Caco-2 (cell line): ENCODE measurements around the gene MTA3. TPM values are rescaled to one million over a fixed set of nuclear protein-coding genes. Genes with fewer than 3 reads are reported as not detected.

ENCODE experiments used
- BruUV-seq: library from RNA; stranded (reverse); fragments of 400-500 nt; replicated peaks from 2 replicates; lab custom pipeline; 2021; lab: Mats Ljungman, UMichigan
- CTCF ChIA-PET: fragments of 300-600 bp; sonication (Branson Sonifier 250); formaldehyde crosslinking; loops from one replicate; lab custom pipeline; 2022; ENCODE audit warnings: antibody characterized with exemption; lab: Charles Lee
- POLR2A ChIA-PET: fragments of 300-600 bp; sonication (Branson Sonifier 250); formaldehyde crosslinking; loops from one replicate; lab custom pipeline; 2022; ENCODE audit warnings: antibody characterized with exemption; lab: Charles Lee
- DNase-seq, 2 experiments: peaks; one replicate each; pipeline versions ENCODE4 v3.0.0 to v3.0.0-alpha.2; 2020 to 2022
- H3K27me3 ChIP-seq: replicated peaks from 2 replicates; pipeline ENCODE4 v1.6.0; 2011; ENCODE audit warnings: low read length; ENCODE audit not compliant: control insufficient read depth, insufficient read depth
- H3K36me3 ChIP-seq: 2 replicates; pipeline ENCODE4 v1.5.1; 2011; ENCODE audit warnings: low read length; ENCODE audit not compliant: control insufficient read depth, insufficient read depth
- H3K4me1 ChIP-seq: fragments of 250-450 bp; sonication (Bioruptor Pico); 2 replicates; pipeline ENCODE4 v1.5.1; 2020; ENCODE audit warnings: mild to moderate bottlenecking
- H3K4me3 ChIP-seq: 2 replicates; pipeline ENCODE4 v1.5.1; 2011; ENCODE audit warnings: low read depth, mild to moderate bottlenecking, control low read depth, low read length
- H3K9me3 ChIP-seq: fragments of 250-450 bp; sonication (Bioruptor Pico); 2 replicates; pipeline ENCODE4 v1.5.1; 2020; ENCODE audit warnings: mild to moderate bottlenecking, moderate library complexity
- H3K27ac Mint-ChIP-seq: one replicate; pipeline ENCODE4 v1.8.0; 2022; ENCODE audit warnings: mixed read lengths; ENCODE audit not compliant: unreplicated experiment
- H3K27me3 Mint-ChIP-seq: one replicate; pipeline ENCODE4 v1.8.0; 2022; ENCODE audit warnings: mixed read lengths; ENCODE audit not compliant: insufficient read depth, unreplicated experiment
- H3K36me3 Mint-ChIP-seq: one replicate; pipeline ENCODE4 v1.8.0; 2022; ENCODE audit warnings: mild to moderate bottlenecking, mixed read lengths; ENCODE audit not compliant: insufficient read depth, unreplicated experiment
- H3K4me1 Mint-ChIP-seq: one replicate; pipeline ENCODE4 v1.8.0; 2022; ENCODE audit warnings: low read depth, mixed read lengths; ENCODE audit not compliant: unreplicated experiment
- H3K4me3 Mint-ChIP-seq: one replicate; pipeline ENCODE4 v1.8.0; 2022; ENCODE audit warnings: mild to moderate bottlenecking, moderate library complexity, mixed read lengths; ENCODE audit not compliant: unreplicated experiment
- H3K9me3 Mint-ChIP-seq: one replicate; pipeline ENCODE4 v1.8.0; 2022; ENCODE audit warnings: mixed read lengths; ENCODE audit not compliant: unreplicated experiment
- intact Hi-C: fragments of 100-400 bp; cut with micrococcal nuclease; formaldehyde crosslinking; loops from one replicate; pipeline ENCODE4 v1.10.0; 2022; ENCODE audit not compliant: unreplicated experiment
- total RNA-seq: library from RNA; stranded (reverse); gene quantifications from 2 replicates; pipeline ENCODE4 v1.2.3, GENCODE V29; 2022
- TF ChIP-seq, protein P1 (sequence below), 2 experiments: fragments of 200-600 bp in 1 of 2; IDR thresholded peaks; 1 replicate in 1 of 2; 2 replicates in 1 of 2; pipeline versions ENCODE4 v1.5.1 to v1.8.0; 2011 to 2022; ENCODE audit warnings: antibody characterized with exemption in 1 of 2, control low read depth in 1 of 2, inconsistent platforms in 1 of 2, low read depth in 1 of 2, low read length in 1 of 2, mild to moderate bottlenecking in 1 of 2, moderate library complexity in 1 of 2; ENCODE audit not compliant: insufficient read depth in 1 of 2, severe bottlenecking in 1 of 2, unreplicated experiment in 1 of 2

Gene MTA3
- total RNA-seq, 1 experiment from 2014 or later = 85.7 TPM

DNA sequence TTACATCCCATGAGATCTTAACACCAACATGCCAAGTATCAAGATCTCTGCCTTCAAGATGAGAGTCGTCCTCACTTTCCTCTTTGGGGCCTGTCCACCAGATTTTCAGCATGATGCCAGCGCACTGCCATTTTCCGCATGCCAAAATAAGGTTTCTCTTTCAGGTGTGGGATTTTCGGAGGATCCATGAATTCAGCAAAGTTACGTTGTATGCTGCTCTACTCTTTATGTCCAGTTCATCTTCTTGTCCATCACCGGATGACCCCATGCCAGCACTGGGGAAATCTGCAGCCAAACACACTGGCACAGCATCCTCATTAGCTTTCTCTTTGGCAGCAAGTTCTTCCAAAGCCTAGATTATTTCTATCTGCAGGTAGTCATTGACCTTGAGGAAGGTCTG is 228.8 kb downstream of the MTA3 start:
- Histone ChIP-seq H3K27me3 (no peaks in the 10 kb centered on the region), H3K9me3 (no peaks in the 10 kb centered on the region), H3K36me3 (peaks cover 1% of the 10 kb centered on the region; the same call in 1 of the 2 replicates), H3K4me3 (no peak overlapping the region), H3K4me1 (peaks cover 4% of the 10 kb centered on the region)
- H3K4me1 Mint-ChIP-seq = peaks cover 31% of the 10 kb centered on the region
- DNase-seq = no peak
- H3K9me3 Mint-ChIP-seq = no peaks in the 10 kb centered on the region
- H3K27me3 Mint-ChIP-seq = no peaks in the 10 kb centered on the region
- peaks cover 35% of the 10 kb centered on the region for H3K36me3 Mint-ChIP-seq
- ChIA-PET POLR2A (no interaction called here), CTCF (interaction anchor here (1.0 kb wide), 1 partner anchor 13 kb away, joined by 4 read pairs; no protein-coding TSS in a partner anchor)
- no peak overlapping the region for H3K4me3 Mint-ChIP-seq
- no TSS peak for BruUV-seq
- intact Hi-C loops = no loop called here
- TF ChIP-seq, protein P1, sequence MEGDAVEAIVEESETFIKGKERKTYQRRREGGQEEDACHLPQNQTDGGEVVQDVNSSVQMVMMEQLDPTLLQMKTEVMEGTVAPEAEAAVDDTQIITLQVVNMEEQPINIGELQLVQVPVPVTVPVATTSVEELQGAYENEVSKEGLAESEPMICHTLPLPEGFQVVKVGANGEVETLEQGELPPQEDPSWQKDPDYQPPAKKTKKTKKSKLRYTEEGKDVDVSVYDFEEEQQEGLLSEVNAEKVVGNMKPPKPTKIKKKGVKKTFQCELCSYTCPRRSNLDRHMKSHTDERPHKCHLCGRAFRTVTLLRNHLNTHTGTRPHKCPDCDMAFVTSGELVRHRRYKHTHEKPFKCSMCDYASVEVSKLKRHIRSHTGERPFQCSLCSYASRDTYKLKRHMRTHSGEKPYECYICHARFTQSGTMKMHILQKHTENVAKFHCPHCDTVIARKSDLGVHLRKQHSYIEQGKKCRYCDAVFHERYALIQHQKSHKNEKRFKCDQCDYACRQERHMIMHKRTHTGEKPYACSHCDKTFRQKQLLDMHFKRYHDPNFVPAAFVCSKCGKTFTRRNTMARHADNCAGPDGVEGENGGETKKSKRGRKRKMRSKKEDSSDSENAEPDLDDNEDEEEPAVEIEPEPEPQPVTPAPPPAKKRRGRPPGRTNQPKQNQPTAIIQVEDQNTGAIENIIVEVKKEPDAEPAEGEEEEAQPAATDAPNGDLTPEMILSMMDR (IDR thresholded peaks at IDR 0.05; ENCODE audit: insufficient read depth in 1 of 2, low read depth in 1 of 2, low read length in 1 of 2, severe bottlenecking in 1 of 2, unreplicated experiment in 1 of 2) = no peak
- no peak overlapping the region for H3K27ac Mint-ChIP-seq

DNA sequence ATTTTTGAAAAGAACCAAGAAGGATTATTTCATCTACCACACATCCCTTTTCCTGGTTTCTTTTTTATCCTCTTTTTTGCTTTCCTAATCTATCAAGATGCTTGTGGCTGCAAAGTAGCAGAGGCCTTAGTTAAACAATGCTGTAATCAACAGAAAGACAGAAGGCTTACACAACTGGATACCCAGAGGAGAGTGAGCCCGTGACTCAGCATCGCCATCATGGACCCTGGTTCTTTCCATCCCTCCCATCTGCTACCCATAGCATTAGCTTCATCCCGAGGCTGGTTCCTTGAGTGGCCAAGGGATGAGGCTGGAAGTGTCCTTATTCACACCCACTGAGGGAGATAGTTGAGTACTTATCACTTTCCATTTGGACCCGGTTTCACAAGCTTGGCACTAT is 231.4 kb downstream of the MTA3 start:
- TF ChIP-seq, protein P1 (IDR thresholded peaks at IDR 0.05; ENCODE audit: insufficient read depth in 1 of 2, low read depth in 1 of 2, low read length in 1 of 2, severe bottlenecking in 1 of 2, unreplicated experiment in 1 of 2) = no peak
- Histone ChIP-seq H3K4me1 (peaks cover under 1% of the 10 kb centered on the region; the same call in 1 of the 2 replicates), H3K27me3 (no peaks in the 10 kb centered on the region), H3K9me3 (no peaks in the 10 kb centered on the region), H3K4me3 (no peak overlapping the region), H3K36me3 (peaks cover 1% of the 10 kb centered on the region; the same call in 1 of the 2 replicates)
- Mint-ChIP-seq H3K27me3 (peaks cover 3% of the 10 kb centered on the region), H3K4me3 (no peak overlapping the region), H3K36me3 (peaks cover 23% of the 10 kb centered on the region), H3K4me1 (peaks cover 18% of the 10 kb centered on the region), H3K9me3 (no peaks in the 10 kb centered on the region), H3K27ac (no peak overlapping the region)
- intact Hi-C loops = no loop called here
- ChIA-PET POLR2A (interaction anchor here (0.6 kb wide), 1 partner anchor 35 kb away, joined by 7 read pairs; no protein-coding TSS in a partner anchor), CTCF (interaction anchor here (1.1 kb wide), 1 partner anchor 11 kb away, joined by 3 read pairs; no protein-coding TSS in a partner anchor)
- no TSS peak for BruUV-seq
- DNase-seq = no peak

DNA sequence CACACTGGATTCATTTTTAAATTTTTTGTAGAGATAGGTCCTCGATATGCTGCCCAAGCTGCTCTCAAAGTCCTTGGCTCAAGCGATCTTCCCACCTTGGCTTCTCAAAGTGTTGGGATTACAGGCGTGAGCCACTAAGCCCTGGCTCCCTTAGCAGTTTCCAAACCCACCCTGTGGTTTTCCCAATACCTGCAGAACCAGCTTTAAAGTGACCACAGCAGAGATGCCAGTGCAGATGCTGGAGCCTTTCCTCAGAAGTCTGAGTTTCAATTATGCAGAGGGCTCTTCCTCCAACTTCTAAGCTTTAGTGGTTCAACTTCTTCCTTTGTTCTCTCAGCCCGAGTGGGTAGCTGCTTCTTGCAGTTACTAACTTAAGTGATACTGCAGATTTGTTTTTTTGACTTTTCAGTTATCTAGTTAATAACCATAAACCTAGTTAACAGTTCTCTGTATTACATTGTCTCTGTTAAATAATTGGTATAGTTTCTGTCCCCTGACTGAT is 232.1 kb downstream of the MTA3 start:
- CTCF ChIA-PET = interaction anchor here (1.1 kb wide), 1 partner anchor 10 kb away, joined by 3 read pairs; no protein-coding TSS in a partner anchor
- no peak overlapping the region for H3K4me3 ChIP-seq
- intact Hi-C loops = no loop called here

More for the DNA sequence above, 232.1 kb downstream of the MTA3 start:
- TF ChIP-seq, protein P1 (IDR thresholded peaks at IDR 0.05; ENCODE audit: insufficient read depth in 1 of 2, low read depth in 1 of 2, low read length in 1 of 2, severe bottlenecking in 1 of 2, unreplicated experiment in 1 of 2) = no peak
- no peaks in the 10 kb centered on the region for H3K27me3 ChIP-seq
- no TSS peak for BruUV-seq
- peaks cover 15% of the 10 kb centered on the region for H3K4me1 Mint-ChIP-seq
- no peaks in the 10 kb centered on the region for H3K9me3 Mint-ChIP-seq
- no peak overlapping the region for H3K27ac Mint-ChIP-seq
- peaks cover 21% of the 10 kb centered on the region for H3K36me3 Mint-ChIP-seq
- DNase-seq = no peak
- no peak overlapping the region for H3K4me3 Mint-ChIP-seq
- H3K9me3 ChIP-seq = no peaks in the 10 kb centered on the region
- no peaks in the 10 kb centered on the region for H3K4me1 ChIP-seq
- H3K36me3 ChIP-seq = peaks cover 1% of the 10 kb centered on the region; the same call in 1 of the 2 replicates
- POLR2A ChIA-PET = interaction anchor here (1.0 kb wide), 1 partner anchor 9 kb away, joined by 3 read pairs; no protein-coding TSS in a partner anchor
- peaks cover 3% of the 10 kb centered on the region for H3K27me3 Mint-ChIP-seq
